COR-L47 (cell line): ENCODE measurements around the gene HHATL.

ENCODE experiments used
- DNase-seq: peaks from one replicate; lab custom pipeline; 2025; lab: John Stamatoyannopoulos, UW

HHATL gene

DNA sequence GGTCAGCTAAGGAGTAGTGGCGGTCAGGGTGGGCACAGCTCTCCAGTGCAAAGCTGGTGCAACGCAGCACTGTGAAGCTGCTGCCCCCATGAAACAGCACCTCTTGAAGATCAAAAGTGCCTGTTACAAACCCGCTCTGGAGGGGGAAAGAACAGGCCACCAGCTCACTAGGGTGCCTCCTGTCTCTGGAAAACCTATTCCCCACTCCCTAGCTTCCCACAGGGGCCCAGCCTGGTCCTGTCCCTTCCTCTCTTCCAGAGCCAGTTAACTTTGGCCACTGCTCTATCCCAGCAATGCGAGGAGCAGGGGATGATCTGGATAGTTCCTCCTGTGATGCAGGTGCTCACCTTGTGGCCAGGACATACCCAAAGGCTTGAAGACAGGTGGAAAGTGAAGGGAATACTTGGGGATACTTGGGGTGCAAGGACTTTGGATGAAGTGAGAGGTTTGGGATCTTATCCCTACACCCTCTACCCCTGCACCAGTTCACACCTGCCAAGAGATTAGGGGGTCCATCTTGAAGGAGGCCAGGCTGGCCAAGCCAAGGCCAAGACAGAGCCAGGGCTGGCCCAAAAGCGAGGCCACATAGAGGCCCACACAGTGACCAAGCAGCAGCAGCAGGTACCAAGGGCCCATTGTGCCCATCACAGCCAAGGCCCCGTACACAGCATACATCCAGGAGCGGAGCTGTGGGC, 4.2 kb downstream of the HHATL start:
- no peak for DNase-seq

DNA sequence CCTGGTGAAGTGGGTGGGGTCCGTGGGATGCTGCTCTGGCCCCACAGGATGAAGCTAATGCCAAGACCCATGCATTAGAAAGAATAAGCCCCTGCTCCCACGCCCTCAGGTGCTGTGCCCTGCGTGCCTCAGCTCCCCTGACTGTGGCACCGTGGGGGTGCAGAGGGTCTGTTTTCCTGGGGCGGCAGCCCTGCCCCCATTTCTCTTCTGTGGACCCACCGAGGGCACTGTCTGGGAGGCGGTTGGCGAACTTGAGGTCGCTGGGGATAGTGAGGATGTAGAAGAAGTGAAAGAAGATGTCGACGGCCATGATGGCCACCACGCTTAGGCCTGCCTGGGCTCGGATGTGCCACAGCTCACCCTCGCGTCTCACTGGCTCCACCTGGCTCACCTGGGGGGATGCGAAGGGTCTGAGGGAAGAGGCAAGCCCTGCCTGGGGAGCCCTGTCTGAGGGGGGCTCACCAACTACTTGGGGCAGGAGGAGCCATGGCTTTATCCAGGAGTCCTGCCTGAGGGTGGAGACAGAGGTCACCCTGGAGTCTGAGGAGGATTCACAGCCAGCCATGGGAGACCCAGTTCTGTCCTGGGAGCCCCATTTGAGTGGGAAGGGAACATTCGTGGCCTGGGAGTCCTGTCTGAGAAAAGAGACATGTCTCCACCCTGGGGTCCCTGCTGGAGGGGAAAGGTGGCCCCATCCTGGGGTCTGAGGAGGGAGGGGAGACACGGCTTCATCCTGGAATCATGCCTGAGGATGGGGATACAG, 5.1 kb downstream of the HHATL start:
- no peak for DNase-seq

DNA sequence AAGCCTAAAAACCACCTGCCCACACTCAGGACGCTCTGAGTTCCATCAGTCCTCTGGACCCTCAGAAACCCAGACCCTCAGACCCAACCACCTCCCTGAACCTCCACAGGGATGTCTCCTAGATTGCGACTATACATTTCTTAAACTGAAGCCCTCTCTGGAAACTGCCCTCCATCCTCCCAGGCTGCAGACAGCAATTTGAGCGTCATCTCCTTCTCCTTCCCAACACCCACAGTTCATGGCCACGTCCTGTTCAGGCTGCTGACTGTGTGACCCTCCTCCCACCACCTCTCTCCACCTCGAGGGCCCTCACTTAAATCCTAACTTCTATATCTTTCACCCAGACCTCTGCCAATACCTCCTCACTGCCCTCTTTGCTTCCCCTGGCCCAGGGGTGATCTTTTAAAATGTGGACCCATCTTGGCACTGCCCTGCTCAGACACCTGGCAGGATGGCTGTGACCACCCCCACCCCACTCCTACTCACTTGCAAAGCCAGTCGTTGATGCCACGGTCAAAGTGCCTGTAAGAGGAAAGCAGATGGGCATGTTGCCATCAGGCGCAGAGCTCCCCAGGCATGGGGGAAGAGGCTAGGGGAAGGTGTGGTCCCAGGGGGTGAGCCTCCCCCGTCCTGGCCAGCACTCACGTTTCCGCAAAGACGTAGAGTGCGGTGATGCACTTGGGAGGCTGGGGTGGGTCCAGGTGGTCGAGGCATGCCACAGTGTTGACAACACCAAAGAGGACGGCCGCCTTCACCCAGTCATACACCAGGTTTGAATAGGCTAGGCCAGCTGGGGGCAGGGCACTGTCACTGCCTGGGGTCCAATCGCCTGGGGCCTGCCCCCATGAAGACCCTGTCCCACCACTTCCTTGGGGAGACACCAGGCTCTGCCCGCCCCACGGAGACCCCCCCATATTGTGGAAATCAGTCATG, 6.0 kb downstream of the HHATL start:
- no peak for DNase-seq

DNA sequence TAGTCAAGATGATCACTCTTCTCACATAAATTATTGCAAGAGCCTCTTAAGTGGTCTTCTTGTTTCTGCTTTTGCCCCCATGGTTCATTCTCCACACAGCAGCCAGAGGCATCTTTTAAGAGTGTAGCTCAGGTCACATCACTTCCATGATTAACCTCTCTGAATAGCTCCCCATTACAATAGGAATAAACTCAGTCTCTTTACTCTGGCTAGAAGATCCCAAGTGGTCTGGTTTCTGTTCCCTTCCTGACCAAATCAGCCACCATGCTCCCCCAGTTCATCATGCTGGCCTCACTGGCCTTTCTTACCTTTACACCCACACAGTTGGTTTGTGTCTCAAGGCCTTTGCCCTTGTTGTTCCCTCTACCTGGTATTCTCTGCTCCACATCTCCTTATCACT, 8.2 kb downstream of the HHATL start:
- DNase-seq, result no peak

DNA sequence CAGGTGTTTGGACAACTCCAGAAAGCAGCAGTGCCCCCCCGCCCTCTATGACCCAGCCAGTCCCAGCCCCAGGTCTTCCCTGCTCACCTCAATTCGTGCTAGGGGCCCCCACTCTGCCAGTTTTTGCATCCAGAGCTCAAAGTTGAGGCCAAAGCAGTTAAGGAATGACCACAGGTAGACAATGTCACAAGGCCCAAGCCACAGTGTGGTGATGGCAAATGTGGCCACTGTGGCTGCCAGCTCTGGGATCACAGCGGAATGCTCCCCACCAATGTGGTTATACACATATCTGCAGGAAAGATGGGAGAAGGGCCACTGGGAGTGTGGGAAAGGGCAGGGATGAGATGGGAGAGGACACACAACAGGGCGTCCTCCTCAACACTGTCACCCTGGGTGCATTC, 9.1 kb downstream of the HHATL start:
- no peak for DNase-seq

DNA sequence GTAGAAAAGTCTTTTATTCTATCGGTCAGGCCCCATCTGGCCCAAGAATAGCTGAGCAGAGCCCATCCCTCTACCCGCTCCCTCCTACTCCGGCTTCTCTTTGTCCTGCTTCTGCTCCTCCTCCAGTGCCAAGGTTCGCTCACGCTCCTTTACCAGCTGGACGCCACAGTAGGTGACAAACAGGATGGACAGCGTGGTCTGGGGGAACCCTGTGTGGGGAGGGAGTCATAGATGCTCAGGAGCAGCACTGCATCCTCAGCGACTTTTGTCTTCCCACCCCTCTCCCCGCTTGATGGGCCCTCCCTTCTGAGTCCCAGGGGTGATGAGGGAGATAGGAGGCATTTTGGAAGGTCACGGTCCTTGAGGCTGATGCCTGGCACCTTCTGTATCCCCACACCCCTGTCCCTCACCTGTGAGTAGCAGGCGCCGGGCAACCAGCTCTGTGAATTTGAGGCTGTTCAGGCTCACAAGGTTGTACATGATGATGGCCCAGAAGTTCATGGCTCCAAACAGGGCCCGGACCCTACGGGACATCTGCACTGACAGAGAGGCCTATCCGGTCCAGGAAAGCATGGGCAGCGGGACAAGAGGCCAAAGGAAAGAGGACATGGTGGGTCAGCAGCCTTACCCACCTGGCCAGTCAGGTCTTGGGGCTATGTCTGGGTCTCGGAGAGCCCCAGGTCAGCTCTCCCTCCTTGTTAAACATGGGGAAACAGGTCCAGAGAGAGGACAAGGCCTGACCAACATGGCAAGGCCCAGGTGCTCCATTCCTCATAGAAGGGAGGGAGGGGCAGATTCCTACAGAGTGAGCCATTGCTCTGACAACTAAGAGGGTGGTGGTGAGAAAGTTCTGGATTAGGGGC, 9.7 kb downstream of the HHATL start:
- no peak for DNase-seq

- DNase-seq, result no peak
These were observed 10.6 kb downstream of the HHATL start for GRCh38 chr3:42691816-42692666.

- DNase-seq, result no peak
These were observed 11.6 kb downstream of the HHATL start for GRCh38 chr3:42690766-42691680.

DNA sequence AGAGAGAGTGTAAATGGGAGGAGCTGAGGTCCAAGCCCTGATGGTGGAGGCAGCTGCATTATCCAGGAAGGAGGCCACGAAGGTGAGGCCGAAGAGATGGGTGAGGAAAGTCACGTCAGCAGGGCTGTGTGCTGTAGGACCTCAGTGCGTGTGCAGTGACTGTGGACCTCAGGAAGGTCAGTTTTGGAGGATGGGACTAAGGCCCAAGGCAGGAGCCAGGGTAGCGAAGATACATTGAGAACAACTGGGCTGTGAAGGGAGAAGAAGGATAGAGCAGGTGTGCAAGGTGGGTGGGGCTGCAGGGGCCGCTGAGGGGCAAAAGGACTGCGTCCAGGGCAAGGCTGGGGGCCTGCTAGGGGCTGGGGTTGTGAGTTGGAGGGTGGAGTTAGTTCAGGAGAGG, 12.4 kb downstream of the HHATL start:
- no peak for DNase-seq

DNA sequence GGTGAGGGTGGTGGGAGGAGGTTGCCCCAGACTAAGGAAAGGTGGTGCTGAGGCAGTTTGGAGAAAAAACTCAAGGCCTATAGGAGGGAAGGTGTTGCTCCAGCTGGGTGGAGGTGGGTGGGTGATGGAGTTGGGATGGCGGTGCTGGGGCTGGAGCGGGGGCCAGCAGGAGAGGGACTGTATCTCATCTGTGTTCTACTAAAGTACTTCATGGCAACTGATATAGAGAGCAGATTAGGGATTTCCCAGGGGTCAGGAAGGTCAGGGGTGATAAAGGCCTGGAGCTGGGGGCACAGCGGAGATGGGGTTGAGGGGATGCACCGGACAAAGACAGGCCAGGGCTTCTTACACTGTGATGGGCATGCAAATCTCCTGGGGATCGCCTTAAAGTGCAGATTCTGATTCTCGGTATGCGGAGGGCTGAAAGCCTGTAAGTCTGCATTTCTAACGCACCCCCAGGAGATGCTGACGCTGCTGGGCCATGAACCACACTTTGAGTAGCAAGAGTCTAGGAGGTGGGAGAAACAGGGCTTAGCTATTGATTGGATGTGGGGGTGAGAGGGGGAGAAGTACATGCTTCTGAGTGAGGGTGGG, 13.1 kb downstream of the HHATL start:
- no peak for DNase-seq

- no peak for DNase-seq
These were observed 13.8 kb downstream of the HHATL start for GRCh38 chr3:42688487-42689420.

- DNase-seq, result no peak
These were observed 14.6 kb downstream of the HHATL start for GRCh38 chr3:42688016-42688415.

DNA sequence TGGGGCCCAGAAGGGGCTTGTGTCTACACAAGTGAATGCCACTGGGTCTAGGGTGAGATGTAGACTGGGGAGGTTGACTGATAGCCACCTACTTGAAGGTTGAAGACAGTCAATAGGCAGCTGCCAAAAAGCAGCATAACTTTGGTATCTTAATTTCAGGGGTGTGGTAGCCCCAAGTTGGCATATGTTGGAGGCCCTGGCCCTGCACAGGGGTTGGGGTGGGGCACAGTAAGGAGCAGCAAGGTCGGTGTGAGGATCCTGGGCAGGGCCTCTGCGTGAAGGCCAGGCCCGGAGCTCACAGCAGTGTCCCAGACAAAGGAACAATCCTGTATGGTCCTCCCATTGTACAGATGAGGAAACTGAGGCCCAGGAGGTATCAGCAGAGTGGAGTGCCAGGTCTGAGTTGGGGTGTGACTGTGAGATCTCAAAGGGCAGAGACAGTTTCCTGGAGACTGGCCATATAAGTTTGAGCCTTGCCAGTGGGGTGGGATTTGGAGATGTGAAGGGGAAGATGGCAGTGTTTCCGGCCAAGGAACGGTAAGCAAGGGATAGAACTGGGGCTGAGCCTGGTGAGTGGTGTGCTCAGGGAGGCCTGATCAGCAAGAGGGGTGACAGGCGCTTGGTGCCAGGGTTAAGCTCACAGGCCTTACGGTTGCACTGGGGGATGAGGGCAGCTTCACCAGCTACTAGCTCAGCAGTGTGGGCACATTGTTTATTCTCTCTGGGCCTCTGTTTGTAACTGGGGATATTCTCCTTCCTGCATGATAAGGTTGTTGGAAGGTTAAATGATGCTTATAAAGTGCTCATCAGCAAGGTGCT, 15.6 kb downstream of the HHATL start:
- DNase-seq, result no peak

- DNase-seq, result no peak
These were observed 16.4 kb downstream of the HHATL start for GRCh38 chr3:42685891-42686820.

DNA sequence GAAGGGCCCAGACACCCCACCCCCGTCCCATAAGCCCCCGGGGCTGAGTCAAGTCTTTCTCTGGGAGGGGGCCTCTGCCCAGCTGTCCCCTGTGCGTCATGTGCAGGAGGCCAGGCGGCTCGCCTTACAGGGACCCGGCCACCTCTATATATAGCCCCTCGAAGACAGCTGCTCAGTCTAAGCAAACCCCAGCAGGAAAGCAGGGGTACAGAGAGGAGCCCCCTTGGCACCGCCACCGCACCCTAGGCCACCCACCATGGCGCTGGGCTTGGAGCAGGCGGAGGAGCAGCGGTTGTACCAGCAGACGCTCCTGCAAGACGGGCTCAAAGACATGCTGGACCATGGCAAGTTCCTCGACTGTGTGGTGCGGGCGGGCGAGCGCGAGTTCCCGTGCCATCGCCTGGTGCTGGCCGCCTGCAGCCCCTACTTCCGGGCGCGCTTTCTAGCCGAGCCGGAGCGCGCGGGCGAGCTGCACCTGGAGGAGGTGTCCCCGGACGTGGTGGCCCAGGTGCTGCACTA, 17.2 kb downstream of the HHATL start, which contains the start of gene KLHL40:
TSS of gene KLHL40 (plus strand) at position 175 of the 519 bp plus-strand sequence. CDS start at position 257, 82 bp downstream.
- no peak for DNase-seq
